Natural killer cell treated with Interleukin-12 subunit alpha and Interleukin-12 subunit beta and Interleukin-15 and Interleukin-18, amount 100 ng/mL, for 72 hours (primary cell): ENCODE results near the gene CDH13. TPM values are rescaled to one million over a fixed set of nuclear protein-coding genes. Genes with fewer than 3 reads are reported as not detected.

Source experiments
- ATAC-seq, 2 donors: fragments of 150-1000 bp; cut with Tn5 transposase in 1 of 2; sonication (Bioruptor Pico), chemical (Tn5 transposase) in 1 of 2; 2 replicates each; pipeline ENCODE4 v1.10.0; 2021
- DNase-seq: peaks from one replicate; pipeline ENCODE4 v3.0.0; 2022; ENCODE audit warnings: low spot score
- H3K27ac Mint-ChIP-seq, 2 donors: 1 replicate in 1 of 2; 2 replicates in 1 of 2; pipeline ENCODE4 v1.8.0; 2022; ENCODE audit warnings: mixed read lengths in 2 of 2, mild to moderate bottlenecking in 1 of 2, moderate library complexity in 1 of 2
- H3K27me3 Mint-ChIP-seq, 2 donors: 1 replicate in 1 of 2; 2 replicates in 1 of 2; pipeline ENCODE4 v1.8.0; 2022; ENCODE audit warnings: mixed read lengths in 2 of 2
- H3K36me3 Mint-ChIP-seq: one replicate; pipeline ENCODE4 v1.8.0; 2022; ENCODE audit warnings: mixed read lengths
- H3K4me1 Mint-ChIP-seq, 2 donors: 1 replicate in 1 of 2; 2 replicates in 1 of 2; pipeline ENCODE4 v1.8.0; 2022; ENCODE audit warnings: low read depth in 2 of 2, mixed read lengths in 2 of 2, mild to moderate bottlenecking in 1 of 2
- H3K4me3 Mint-ChIP-seq: one replicate; pipeline ENCODE4 v1.8.0; 2022; ENCODE audit warnings: mixed read lengths
- H3K9me3 Mint-ChIP-seq: 2 replicates; pipeline ENCODE4 v1.8.0; 2022; ENCODE audit warnings: mixed read lengths
- total RNA-seq, 2 donors: library from RNA; stranded (reverse); gene quantifications; one replicate each; pipeline ENCODE4 v1.2.3, GENCODE V29; 2022

CDH13 gene
- total RNA-seq, 2 donors from 2014 or later: not detected

DNA sequence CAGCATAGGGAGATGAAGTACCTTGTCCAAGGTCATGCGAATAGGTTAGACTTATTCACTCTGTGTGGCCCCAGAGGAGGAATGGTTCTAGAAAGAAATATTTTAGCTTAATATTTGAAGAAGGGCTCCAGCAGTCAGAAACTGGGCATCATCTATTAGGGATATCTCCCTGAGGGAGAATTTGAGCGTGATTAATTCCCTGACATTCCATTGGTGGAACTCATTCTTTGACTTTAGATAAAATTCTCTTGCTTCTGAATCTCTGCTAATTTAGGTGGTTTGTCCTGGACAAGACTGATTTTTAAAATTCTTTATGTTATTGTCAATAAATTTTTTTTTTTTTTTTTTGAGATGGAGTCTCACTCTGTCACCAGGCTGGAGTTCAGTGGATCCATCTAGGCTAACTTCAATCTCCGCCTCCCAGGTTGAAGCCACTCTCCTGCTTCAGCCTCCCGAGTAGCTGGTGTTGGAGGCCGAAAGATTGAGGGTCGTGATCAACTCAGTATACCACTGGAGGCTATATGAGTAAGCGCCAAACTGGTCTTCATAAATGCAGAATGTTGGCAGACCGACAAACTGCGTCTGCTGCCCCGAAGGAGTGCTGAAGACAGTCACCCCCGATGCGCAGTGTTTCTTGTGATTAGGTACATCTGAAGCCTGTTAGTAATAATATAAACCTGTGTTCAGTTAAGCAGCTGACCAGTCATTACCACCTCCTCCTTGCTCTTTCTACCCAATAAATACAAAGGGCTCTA lies 913.1 kb downstream of the CDH13 start:
- Mint-ChIP-seq H3K4me1 (no peaks in the 10 kb centered on the region), H3K36me3 (no peaks in the 10 kb centered on the region), H3K27ac (no peak overlapping the region), H3K9me3 (peaks cover 10% of the 10 kb centered on the region), H3K27me3 (peaks cover 0 to 20% of the 10 kb centered on the region in 2 donors), H3K4me3 (no peak overlapping the region)
- DNase-seq (no peak), ATAC-seq (no peak)

- peaks cover under 1% of the 10 kb centered on the region for H3K9me3 Mint-ChIP-seq
- H3K4me3 Mint-ChIP-seq: no peak overlapping the region
- no peak overlapping the region for H3K27ac Mint-ChIP-seq
- ATAC-seq: no peak
- no peaks in the 10 kb centered on the region for H3K4me1 Mint-ChIP-seq
- no peaks in the 10 kb centered on the region for H3K36me3 Mint-ChIP-seq
- peaks cover 0 to 7% of the 10 kb centered on the region in 2 donors for H3K27me3 Mint-ChIP-seq
- DNase-seq: no peak
Measured at GRCh38 chr16:83541231-83541630, 914.5 kb downstream of the CDH13 start.

- Mint-ChIP-seq H3K4me3 (no peak overlapping the region), H3K36me3 (no peaks in the 10 kb centered on the region), H3K27ac (no peak overlapping the region), H3K9me3 (peaks cover 1% of the 10 kb centered on the region), H3K27me3 (peaks cover under 1 to 3% of the 10 kb centered on the region in 2 donors), H3K4me1 (no peaks in the 10 kb centered on the region)
- ATAC-seq (no peak), DNase-seq (no peak)
Measured at GRCh38 chr16:83542491-83542890, 915.7 kb downstream of the CDH13 start.

DNA sequence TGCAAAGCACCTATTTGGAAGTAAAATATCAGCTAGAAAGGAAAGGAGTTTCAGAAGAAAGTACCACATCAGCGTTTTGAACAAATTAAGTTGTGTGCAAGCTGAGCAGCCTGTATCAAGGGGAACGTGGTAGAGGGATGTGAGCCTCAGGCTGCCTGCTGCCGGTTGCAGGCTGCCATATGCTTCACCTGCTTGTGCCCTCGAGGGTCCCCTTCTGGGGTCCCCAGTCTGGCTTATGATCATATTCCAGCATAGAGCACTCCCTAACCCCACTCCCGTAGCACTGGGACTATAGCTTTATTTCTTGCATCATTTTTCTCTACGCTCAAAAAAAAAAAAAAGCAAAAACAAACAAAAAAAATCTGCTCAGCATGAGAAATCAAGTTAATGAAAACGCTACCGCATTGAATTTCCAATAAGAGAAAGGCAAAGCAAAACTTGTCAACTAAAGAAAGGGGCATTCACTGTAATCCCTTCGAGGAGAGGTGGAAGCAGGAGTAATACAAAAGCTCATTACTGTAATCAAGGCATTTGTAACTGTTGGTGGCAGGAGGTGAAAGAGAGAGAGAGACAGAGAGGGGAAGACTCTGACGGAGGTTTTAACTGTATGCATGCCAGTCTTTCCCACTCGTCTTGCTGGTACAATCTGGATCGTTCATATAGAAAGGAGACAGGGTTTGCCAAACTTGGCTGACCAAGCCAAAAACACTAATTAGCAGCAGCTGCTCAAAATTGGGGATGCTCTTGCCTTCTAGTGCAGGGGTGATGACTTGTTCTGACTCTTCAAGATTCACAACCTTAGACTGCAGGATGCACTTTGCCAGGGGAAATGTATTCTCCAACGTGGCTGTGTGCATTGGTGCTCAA lies 922.8 kb downstream of the CDH13 start:
- no peak overlapping the region for H3K27ac Mint-ChIP-seq
- H3K9me3 Mint-ChIP-seq: peaks cover 4% of the 10 kb centered on the region
- H3K36me3 Mint-ChIP-seq: no peaks in the 10 kb centered on the region
- DNase-seq: no peak
- peaks cover 3 to 15% of the 10 kb centered on the region in 2 donors for H3K27me3 Mint-ChIP-seq
- no peak for ATAC-seq
- H3K4me3 Mint-ChIP-seq: no peak overlapping the region
- H3K4me1 Mint-ChIP-seq: no peaks in the 10 kb centered on the region

GRCh38 chr16:83550183-83550569 lies 923.4 kb downstream of the CDH13 start:
- H3K9me3 Mint-ChIP-seq: peaks cover 4% of the 10 kb centered on the region
- ATAC-seq: no peak
- no peaks in the 10 kb centered on the region for H3K4me1 Mint-ChIP-seq
- H3K4me3 Mint-ChIP-seq: no peak overlapping the region
- no peaks in the 10 kb centered on the region for H3K36me3 Mint-ChIP-seq
- DNase-seq: no peak
- no peak overlapping the region for H3K27ac Mint-ChIP-seq
- H3K27me3 Mint-ChIP-seq: peaks cover 3 to 21% of the 10 kb centered on the region in 2 donors

DNA sequence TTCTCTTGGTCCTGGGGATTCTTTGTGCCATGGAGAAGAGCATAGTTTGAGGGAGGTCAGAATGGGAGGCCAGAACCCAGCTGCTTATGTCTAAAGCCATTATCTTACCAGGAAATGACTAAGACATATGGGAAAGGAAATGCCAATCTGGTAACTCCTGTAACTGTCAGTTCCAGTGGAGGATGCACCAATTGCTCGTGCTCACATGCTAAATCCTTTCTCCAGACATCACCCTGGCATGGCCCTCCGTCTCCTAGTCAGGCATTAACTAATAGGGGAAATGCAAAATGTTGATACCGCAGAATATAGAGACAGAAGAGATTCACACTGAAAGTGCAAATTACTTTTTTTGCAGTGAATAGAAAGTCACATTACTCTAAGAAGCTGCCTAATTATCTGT lies 925.5 kb downstream of the CDH13 start:
- Mint-ChIP-seq H3K27me3 (peaks cover 3 to 22% of the 10 kb centered on the region in 2 donors), H3K27ac (no peak overlapping the region), H3K4me3 (no peak overlapping the region), H3K4me1 (no peaks in the 10 kb centered on the region), H3K9me3 (peaks cover 4% of the 10 kb centered on the region), H3K36me3 (no peaks in the 10 kb centered on the region)
- ATAC-seq: no peak
- DNase-seq: no peak

- ATAC-seq (no peak), DNase-seq (no peak)
- no peak overlapping the region for H3K27ac Mint-ChIP-seq
- no peaks in the 10 kb centered on the region for H3K9me3 Mint-ChIP-seq
- no peaks in the 10 kb centered on the region for H3K36me3 Mint-ChIP-seq
- H3K27me3 Mint-ChIP-seq: peaks cover under 1 to 18% of the 10 kb centered on the region in 2 donors
- no peak overlapping the region for H3K4me3 Mint-ChIP-seq
- H3K4me1 Mint-ChIP-seq: no peaks in the 10 kb centered on the region
Measured at GRCh38 chr16:83552930-83553329, 926.2 kb downstream of the CDH13 start.

DNA sequence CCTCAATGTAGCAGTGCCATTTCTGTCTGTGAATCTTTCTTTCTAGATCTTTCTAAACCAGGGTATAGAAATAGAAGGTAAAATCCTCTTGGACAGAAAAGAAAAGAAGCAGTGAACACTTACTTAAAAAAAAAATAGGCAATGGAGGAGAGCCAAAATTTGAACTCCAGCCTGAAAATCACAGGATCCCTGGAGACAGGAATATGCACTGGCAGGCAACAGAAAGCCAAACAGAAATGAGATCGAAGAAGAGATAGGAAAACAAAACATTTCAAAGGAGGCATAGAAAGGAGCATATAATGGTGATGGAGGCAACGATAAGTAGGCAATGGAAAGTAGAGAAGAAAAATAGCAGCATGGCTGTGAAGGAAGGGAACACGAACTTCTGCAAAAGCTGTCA lies 927.3 kb downstream of the CDH13 start:
- ATAC-seq: no peak
- Mint-ChIP-seq H3K27ac (no peak overlapping the region), H3K9me3 (no peaks in the 10 kb centered on the region), H3K4me1 (no peaks in the 10 kb centered on the region), H3K4me3 (no peak overlapping the region), H3K27me3 (peaks cover 6 to 25% of the 10 kb centered on the region in 2 donors), H3K36me3 (no peaks in the 10 kb centered on the region)
- DNase-seq: no peak

- Mint-ChIP-seq H3K4me1 (no peaks in the 10 kb centered on the region), H3K9me3 (no peaks in the 10 kb centered on the region), H3K27me3 (peaks cover 9 to 28% of the 10 kb centered on the region in 2 donors), H3K27ac (no peak overlapping the region), H3K4me3 (no peak overlapping the region), H3K36me3 (no peaks in the 10 kb centered on the region)
- ATAC-seq (no peak), DNase-seq (no peak)
Measured at GRCh38 chr16:83554540-83554939, 927.8 kb downstream of the CDH13 start.

GRCh38 chr16:83561876-83562275 lies 935.1 kb downstream of the CDH13 start:
- H3K36me3 Mint-ChIP-seq: no peaks in the 10 kb centered on the region
- no peak overlapping the region for H3K4me3 Mint-ChIP-seq
- H3K9me3 Mint-ChIP-seq: no peaks in the 10 kb centered on the region
- no peak for DNase-seq
- ATAC-seq: no peak
- H3K27me3 Mint-ChIP-seq: peaks cover 12 to 31% of the 10 kb centered on the region in 2 donors
- H3K27ac Mint-ChIP-seq: no peak overlapping the region
- no peaks in the 10 kb centered on the region for H3K4me1 Mint-ChIP-seq

DNA sequence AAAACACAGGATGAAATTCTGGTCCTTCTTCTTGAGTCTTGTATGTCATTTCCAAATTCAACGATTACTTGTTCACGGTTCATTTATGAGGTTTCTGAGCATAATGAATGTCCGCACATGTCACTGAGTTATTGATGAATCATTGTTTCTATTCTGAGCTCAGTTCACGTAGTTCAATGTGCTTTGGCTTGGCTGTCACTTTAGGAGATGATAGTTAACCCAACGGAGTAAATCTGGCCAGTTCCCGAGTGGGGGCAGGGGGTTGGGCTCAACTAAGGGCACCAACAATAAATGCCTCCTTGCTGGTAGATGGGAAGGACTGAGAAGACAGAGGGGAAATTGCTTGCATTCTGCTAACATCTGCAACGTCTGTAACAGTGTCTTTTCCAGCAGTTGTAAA lies 941.6 kb downstream of the CDH13 start:
- H3K4me1 Mint-ChIP-seq: no peaks in the 10 kb centered on the region
- H3K4me3 Mint-ChIP-seq: no peak overlapping the region
- DNase-seq (no peak), ATAC-seq (no peak)
- no peaks in the 10 kb centered on the region for H3K36me3 Mint-ChIP-seq
- no peak overlapping the region for H3K27ac Mint-ChIP-seq
- H3K9me3 Mint-ChIP-seq: no peaks in the 10 kb centered on the region
- peaks cover 11 to 38% of the 10 kb centered on the region in 2 donors for H3K27me3 Mint-ChIP-seq

DNA sequence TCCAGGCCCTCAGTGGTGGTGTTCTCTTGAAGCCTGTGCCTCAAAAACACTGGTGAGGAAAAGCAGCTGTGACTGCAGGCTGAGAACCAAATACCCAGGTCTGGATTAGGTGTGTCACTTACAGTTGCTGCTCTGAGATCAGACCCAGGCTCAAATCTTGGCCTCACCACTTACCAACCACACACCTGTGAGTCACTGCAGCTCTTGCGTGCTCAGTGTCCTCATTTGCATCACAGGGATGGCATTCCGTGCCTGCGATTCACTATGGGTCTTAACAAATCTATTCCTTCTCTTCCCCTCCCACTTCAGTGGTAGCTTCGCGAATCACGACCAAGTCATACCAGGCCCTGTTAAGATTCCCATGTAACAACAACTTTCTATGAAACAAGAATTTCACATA lies 947.6 kb downstream of the CDH13 start:
- no peak for ATAC-seq
- H3K27me3 Mint-ChIP-seq: peaks cover 6 to 11% of the 10 kb centered on the region in 2 donors
- no peaks in the 10 kb centered on the region for H3K36me3 Mint-ChIP-seq
- H3K4me1 Mint-ChIP-seq: no peaks in the 10 kb centered on the region
- no peak overlapping the region for H3K4me3 Mint-ChIP-seq
- peaks cover 3% of the 10 kb centered on the region for H3K9me3 Mint-ChIP-seq
- DNase-seq: no peak
- H3K27ac Mint-ChIP-seq: no peak overlapping the region

- H3K9me3 Mint-ChIP-seq: peaks cover 3% of the 10 kb centered on the region
- peaks cover 8 to 17% of the 10 kb centered on the region in 2 donors for H3K27me3 Mint-ChIP-seq
- ATAC-seq: no peak
- H3K27ac Mint-ChIP-seq: no peak overlapping the region
- H3K4me3 Mint-ChIP-seq: no peak overlapping the region
- no peak for DNase-seq
- no peaks in the 10 kb centered on the region for H3K4me1 Mint-ChIP-seq
- H3K36me3 Mint-ChIP-seq: no peaks in the 10 kb centered on the region
Measured at GRCh38 chr16:83577078-83577745, 950.4 kb downstream of the CDH13 start.

DNA sequence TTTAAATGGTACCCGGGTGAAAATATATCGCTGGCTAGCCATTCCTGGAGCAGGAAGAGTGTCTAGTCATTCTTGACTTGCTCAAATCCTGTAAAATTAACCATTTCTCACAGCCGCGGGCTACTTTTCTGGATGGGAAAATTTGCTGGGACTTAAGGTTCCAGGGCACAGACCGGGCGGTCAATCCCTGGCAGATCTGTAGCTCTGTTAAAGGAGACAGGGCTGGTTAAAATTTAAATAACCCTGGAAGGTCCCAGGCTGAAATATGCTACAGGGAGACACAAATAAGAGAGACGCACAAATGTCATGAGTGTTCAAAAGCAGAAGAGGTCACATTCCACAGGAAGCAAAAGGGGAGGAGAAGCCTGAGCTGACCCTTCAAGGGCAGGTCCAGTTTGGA lies 951.4 kb downstream of the CDH13 start:
- ATAC-seq (no peak), DNase-seq (no peak)
- Mint-ChIP-seq H3K4me1 (no peaks in the 10 kb centered on the region), H3K27me3 (peaks cover 8 to 10% of the 10 kb centered on the region in 2 donors), H3K27ac (no peak overlapping the region), H3K4me3 (no peak overlapping the region), H3K36me3 (no peaks in the 10 kb centered on the region), H3K9me3 (peaks cover 3% of the 10 kb centered on the region)
